Pancreas (tissue), 10 donors: ENCODE measurements around the gene ZFP69. TPM values are rescaled to one million over a fixed set of nuclear protein-coding genes. Genes with fewer than 3 reads are reported as not detected.

Source experiments
- ATAC-seq, 4 donors: fragments of 200-7000 bp; cut with Tn5 transposase; one replicate each; pipeline versions ENCODE4 v1.8.0 to v1.9.1; 2020; ENCODE audit warnings: mild to moderate bottlenecking in 4 of 4, moderate library complexity in 4 of 4
- DNase-seq, 6 donors: peaks; one replicate each; pipeline ENCODE4 v3.0.0-alpha.2; 2020
- FAIRE-seq: peaks from 2 replicates; lab custom pipeline; 2012; peaks lifted over from hg19 to GRCh38; lab: Jason Lieb, UNC
- H3K27ac ChIP-seq, 4 donors: fragments of 200-600 bp; sonication (generic); 1 replicate in 3 of 4; 2 replicates in 1 of 4; pipeline versions ENCODE4 v1.5.0 to v1.8.0; 2020
- H3K27me3 ChIP-seq, 4 donors: fragments of 200-600 bp; one replicate each; pipeline ENCODE4 v1.8.0; 2021
- H3K36me3 ChIP-seq, 3 donors: fragments of 200-600 bp; sonication (generic) in 1 of 3; one replicate each; pipeline versions ENCODE4 v1.5.0 to v1.8.0; 2020 to 2021
- H3K4me1 ChIP-seq, 3 donors: fragments of 200-600 bp; one replicate each; pipeline ENCODE4 v1.8.0; 2021
- H3K4me3 ChIP-seq, 4 donors: fragments of 200-600 bp; sonication (generic) in 2 of 4; one replicate each; pipeline versions ENCODE4 v1.5.0 to v1.8.0; 2020 to 2021
- H3K9me3 ChIP-seq, 4 donors: fragments of 200-600 bp; one replicate each; pipeline ENCODE4 v1.8.0; 2021
- CTCF ChIP-seq, 4 donors: fragments of 200-600 bp; sonication (generic) in 3 of 4; IDR thresholded peaks; one replicate each; pipeline versions ENCODE4 v1.5.0 to v1.8.0; 2021; ENCODE audit warnings: antibody characterized with exemption in 4 of 4
- WGBS, 2 donors: extraction: QIAGEN DNeasy Blood & Tissue Kit; methylation state at CpG; one replicate each; pipeline ENCODE4 v1.1.7; 2013; 5-methylcytosine and 5-hydroxymethylcytosine counted together
- intact Hi-C, 3 donors: fragments of 100-400 bp; cut with DNase I; formaldehyde crosslinking; loops; one replicate each; pipeline versions ENCODE4 v1.11.1 to v1.14.2; 2022
- polyA plus RNA-seq, 2 donors: library from polyadenylated mRNA; stranded (reverse); fragments of 200-250 nt; gene quantifications; one replicate each; pipeline ENCODE4 v1.2.3, GENCODE V29; 2013
- total RNA-seq, 6 donors: library from RNA; stranded (reverse); fragmentation: NEBNext Ultra II Directional in 4 of 6; extraction: Animal tissue kit (Norgen Biotek cat#: 25700) in 4 of 6; gene quantifications; one replicate each; pipeline versions ENCODE4 v1.2.1 to v1.2.4, GENCODE V29; 2021 to 2023
- donor health status: healthy with polysubstance abuse.
- donor health status: DM: no; HTN: no; CAD: no; lungs with moderate emphysema.
- donor health status: DM: no; HTN: no; CAD: no.
- donor health status: control.
- donor health status: control.
- donor health status: Bipolar disorder and iron deficiency.
- donor health status: DM: yes; HTN: yes; CAD: no.
- donor health status: DM: no; HTN: no; CAD: no.
- donor health status: DM: no; HTN: no; CAD: no.
- donor health status: DM: yes; HTN: yes; CAD: no.

The ZFP69 gene
- total and polyA plus RNA-seq, 8 donors = 1.2 to 2.8 (median 1.5) TPM

- H3K9me3 ChIP-seq = no peaks in the 10 kb centered on the region
- no peak for TF ChIP-seq CTCF (IDR thresholded peaks at IDR 0.05)
- H3K27me3 ChIP-seq = no peaks in the 10 kb centered on the region
- no peaks in the 10 kb centered on the region for H3K36me3 ChIP-seq
- H3K4me3 ChIP-seq = peak within 1 kb of the TSS; percentile 45 to 69 (median 60)
- peak within 1 kb of the TSS; percentile 63 to 84 (median 74) for H3K27ac ChIP-seq
- ATAC-seq (peak; percentile 96 to 99 (median 97)), DNase-seq (peak; percentile 68 to 94 (median 81)), FAIRE-seq (no peak)
- intact Hi-C loops = no loop called here
- WGBS, 2 donors = 0% methylated on average over 35 of the region's 35 CpGs
- H3K4me1 ChIP-seq = peaks cover 4 to 20% (median 19%) of the 10 kb centered on the region in 3 donors
Measured at GRCh38 chr1:40531381-40532061, 54.4 kb downstream of the ZFP69 start, which contains the start of gene ZNF684. ZNF684 (plus strand) TSS chr1:40531637; CDS start chr1:40533167, 1,530 bp downstream.

GRCh38 chr1:40532062-40532389 lies 54.9 kb downstream of the ZFP69 start:
- ATAC-seq (no peak), DNase-seq (no peak), FAIRE-seq (no peak)
- H3K27me3 ChIP-seq = no peaks in the 10 kb centered on the region
- no peaks in the 10 kb centered on the region for H3K9me3 ChIP-seq
- peak overlapping the region; percentile 45 to 69 (median 60) for H3K4me3 ChIP-seq
- 1 to 3% methylated on average over 3 of the region's 3 CpGs for WGBS, 2 donors
- peak overlapping the region; percentile 63 to 84 (median 74) for H3K27ac ChIP-seq
- intact Hi-C loops = no loop called here
- no peak for TF ChIP-seq CTCF (IDR thresholded peaks at IDR 0.05)
- no peaks in the 10 kb centered on the region for H3K36me3 ChIP-seq
- peaks cover 4 to 20% (median 19%) of the 10 kb centered on the region in 3 donors for H3K4me1 ChIP-seq

- DNase-seq = no peak
- intact Hi-C loops = no loop called here
Measured at GRCh38 chr1:40532844-40533424, 55.8 kb downstream of the ZFP69 start.

GRCh38 chr1:40534589-40534988 lies 57.5 kb downstream of the ZFP69 start:
- ATAC-seq (no peak), FAIRE-seq (no peak), DNase-seq (no peak)
- H3K4me3 ChIP-seq = no peak overlapping the region
- H3K9me3 ChIP-seq = no peaks in the 10 kb centered on the region
- H3K27ac ChIP-seq = no peak overlapping the region
- H3K36me3 ChIP-seq = no peaks in the 10 kb centered on the region
- peaks cover 4 to 20% (median 19%) of the 10 kb centered on the region in 3 donors for H3K4me1 ChIP-seq
- no peak for TF ChIP-seq CTCF (IDR thresholded peaks at IDR 0.05)
- H3K27me3 ChIP-seq = no peaks in the 10 kb centered on the region
- intact Hi-C loops = no loop called here

More at GRCh38 chr1:40532844-40533424, 55.8 kb downstream of the ZFP69 start:
- H3K9me3 ChIP-seq = no peaks in the 10 kb centered on the region
- H3K27ac ChIP-seq = peak overlapping the region in 2 of 4 donors; percentile 37 to 63
- no peaks in the 10 kb centered on the region for H3K27me3 ChIP-seq
- peaks cover 4 to 20% (median 19%) of the 10 kb centered on the region in 3 donors for H3K4me1 ChIP-seq
- H3K36me3 ChIP-seq = no peaks in the 10 kb centered on the region
- FAIRE-seq = no peak
- ATAC-seq = peak in 3 of 4 donors; percentile 47 to 60 (median 50)
- H3K4me3 ChIP-seq = peak overlapping the region in 1 of 4 donors; percentile 69
- peak in 3 of 4 donors; percentile 31 to 40 (median 32) for TF ChIP-seq CTCF (IDR thresholded peaks at IDR 0.05)

GRCh38 chr1:40535732-40536131 lies 58.6 kb downstream of the ZFP69 start:
- WGBS, 2 donors = 66 to 68% methylated on average over 2 of the region's 2 CpGs
- intact Hi-C loops = no loop called here
- DNase-seq = no peak
- TF ChIP-seq CTCF (IDR thresholded peaks at IDR 0.05) = no peak
- Histone ChIP-seq H3K9me3 (no peaks in the 10 kb centered on the region), H3K4me3 (no peak overlapping the region), H3K4me1 (peaks cover 4 to 20% (median 19%) of the 10 kb centered on the region in 3 donors), H3K27me3 (no peaks in the 10 kb centered on the region), H3K27ac (no peak overlapping the region), H3K36me3 (no peaks in the 10 kb centered on the region)
- ATAC-seq = no peak
- FAIRE-seq = no peak
